Kidney (tissue), 14 donors: ENCODE measurements around the gene LDLRAD4. TPM values are rescaled to one million over a fixed set of nuclear protein-coding genes. Genes with fewer than 3 reads are reported as not detected.

ENCODE experiments used
- DNase-seq, 5 donors: peaks; one replicate each; pipeline ENCODE4 v3.0.0-alpha.2; 2013 to 2020
- FAIRE-seq: peaks from 2 replicates; lab custom pipeline; 2012; peaks lifted over from hg19 to GRCh38; lab: Jason Lieb, UNC
- H3K27ac ChIP-seq, 2 donors: one replicate each; pipeline ENCODE4 v1.7.0; 2013; ENCODE audit warnings: low read depth in 2 of 2, low read length in 2 of 2, inconsistent platforms in 1 of 2
- H3K27me3 ChIP-seq: one replicate; pipeline ENCODE4 v1.7.1; 2013; ENCODE audit warnings: low read length, inconsistent platforms; ENCODE audit not compliant: control insufficient read depth, insufficient read depth
- H3K36me3 ChIP-seq, 3 donors: one replicate each; pipeline versions ENCODE4 v1.7.0 to v1.7.1; 2013; ENCODE audit warnings: low read length in 3 of 3, control low read depth in 1 of 3, inconsistent platforms in 1 of 3; ENCODE audit not compliant: insufficient read depth in 3 of 3, control insufficient read depth in 2 of 3
- H3K4me1 ChIP-seq, 3 donors: one replicate each; pipeline versions ENCODE4 v1.7.0 to v1.7.1; 2013; ENCODE audit warnings: low read length in 3 of 3, inconsistent platforms in 1 of 3, low read depth in 1 of 3; ENCODE audit not compliant: control insufficient read depth in 2 of 3, insufficient read depth in 2 of 3
- H3K4me3 ChIP-seq, 3 donors: one replicate each; pipeline versions ENCODE4 v1.7.0 to v1.8.1; 2013; ENCODE audit warnings: low read length in 3 of 3, control low read depth in 1 of 3, inconsistent platforms in 1 of 3
- H3K9ac ChIP-seq, 3 donors: one replicate each; pipeline versions ENCODE4 v1.7.0 to v1.7.1; 2013; ENCODE audit warnings: low read length in 3 of 3, control low read depth in 1 of 3, inconsistent platforms in 1 of 3
- H3K9me3 ChIP-seq, 3 donors: one replicate each; pipeline versions ENCODE4 v1.7.0 to v1.7.1; 2013; ENCODE audit warnings: low read length in 3 of 3, control low read depth in 1 of 3, inconsistent platforms in 1 of 3; ENCODE audit not compliant: control insufficient read depth in 2 of 3, insufficient read depth in 1 of 3
- CTCF ChIP-seq: IDR thresholded peaks from 3 replicates; pipeline ENCODE4 v1.5.1; 2012; ENCODE audit warnings: mild to moderate bottlenecking, moderate library complexity, borderline replicate concordance; ENCODE audit not compliant: insufficient read depth; ENCODE audit errors: extremely low read depth
- intact Hi-C: fragments of 100-400 bp; cut with DNase I; formaldehyde crosslinking; loops from one replicate; pipeline ENCODE4 v1.11.1; 2022
- polyA plus RNA-seq: library from polyadenylated mRNA; stranded (reverse); fragments of 350-450 nt; fragmentation: Illumina TruSeq; extraction: RNeasy Lipid Tissue Mini Kit (QIAGEN cat#74804); gene quantifications from one replicate; pipeline ENCODE4 v1.2.3, GENCODE V29; 2014; ENCODE audit warnings: low read depth, low replicate concordance; ENCODE audit not compliant: insufficient read depth
- total RNA-seq: library from RNA; stranded (reverse); fragmentation: NEBNext Ultra II Directional; extraction: Animal tissue kit (Norgen Biotek cat#: 25700); gene quantifications from one replicate; pipeline ENCODE4 v1.2.1, GENCODE V29; 2021
- donor health status: control.
- donor health status: control.
- donor health status: control.
- donor health status: control.
- donor health status: control.
- donor health status: DM: yes; HTN: yes; CAD: no.
- donor health status: Normal renal cell carcinoma (clear cell type).

The LDLRAD4 gene
- total and polyA plus RNA-seq, 2 donors from 2014 or later, result 2.3 to 42.3 TPM

GRCh38 chr18:13558124-13558523 lies 339.6 kb downstream of the LDLRAD4 start:
- Histone ChIP-seq H3K9ac (no peak overlapping the region), H3K4me3 (no peak overlapping the region), H3K4me1 (peaks cover 0 to 3% (median 0%) of the 10 kb centered on the region in 3 donors), H3K9me3 (no peaks in the 10 kb centered on the region), H3K36me3 (no peaks in the 10 kb centered on the region), H3K27me3 (no peaks in the 10 kb centered on the region), H3K27ac (no peak overlapping the region)
- TF ChIP-seq CTCF, result peak; percentile 53
- FAIRE-seq (no peak), DNase-seq (peak in 1 of 5 donors; percentile 64)
- intact Hi-C loops, result no loop called here

DNA sequence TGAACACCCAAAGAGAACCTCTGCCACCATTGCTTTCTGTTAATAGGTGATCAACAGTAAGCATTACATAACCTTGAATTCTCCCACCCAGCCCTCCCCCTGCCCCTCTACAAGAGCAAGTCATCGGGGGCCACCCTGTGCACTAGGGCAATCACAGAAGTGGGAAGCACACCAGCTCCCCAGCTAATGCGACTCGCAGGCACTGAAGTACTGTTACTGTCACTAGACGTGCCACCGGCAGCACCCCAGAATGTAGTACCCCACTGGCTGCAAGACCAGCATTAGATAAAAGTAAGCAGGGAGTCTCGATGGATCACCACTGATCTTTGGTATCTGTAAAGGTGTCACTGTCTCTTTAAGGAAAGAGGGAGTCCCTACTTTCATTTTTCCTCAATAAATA lies 340.2 kb downstream of the LDLRAD4 start:
- no peak for DNase-seq
- Histone ChIP-seq H3K4me1 (peaks cover 0 to 7% (median 0%) of the 10 kb centered on the region in 3 donors), H3K9me3 (no peaks in the 10 kb centered on the region), H3K27me3 (no peaks in the 10 kb centered on the region), H3K4me3 (no peak overlapping the region), H3K27ac (no peak overlapping the region), H3K9ac (no peak overlapping the region), H3K36me3 (no peaks in the 10 kb centered on the region)
- FAIRE-seq, result no peak
- no peak for TF ChIP-seq CTCF
- intact Hi-C loops, result no loop called here

DNA sequence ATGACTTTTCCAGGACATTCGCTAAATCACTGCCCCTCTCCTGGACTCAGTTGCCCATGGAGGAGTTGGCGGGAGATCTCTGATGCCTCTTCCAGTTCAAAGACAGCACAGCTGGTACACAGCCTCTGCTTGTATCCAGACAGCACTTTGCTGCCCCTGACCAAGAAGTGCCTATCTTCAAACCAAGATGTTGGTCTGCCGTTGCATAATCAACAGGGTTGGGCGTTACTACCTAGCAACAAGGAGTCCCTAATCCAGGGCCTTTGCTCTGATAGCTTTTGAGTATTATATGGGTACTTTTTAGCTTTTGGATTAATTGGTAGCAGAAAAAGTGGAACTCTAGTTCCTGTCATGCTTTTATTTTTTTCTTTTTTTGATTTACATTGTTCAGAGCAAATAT lies 341.2 kb downstream of the LDLRAD4 start:
- FAIRE-seq, result no peak

More for the DNA sequence above, 341.2 kb downstream of the LDLRAD4 start:
- Histone ChIP-seq H3K27me3 (no peaks in the 10 kb centered on the region), H3K36me3 (no peaks in the 10 kb centered on the region), H3K9me3 (no peaks in the 10 kb centered on the region), H3K9ac (no peak overlapping the region), H3K4me1 (peaks cover 0 to 7% (median 2%) of the 10 kb centered on the region in 3 donors), H3K27ac (no peak overlapping the region), H3K4me3 (no peak overlapping the region)
- intact Hi-C loops, result no loop called here
- no peak for DNase-seq
- TF ChIP-seq CTCF, result no peak
